BE2C (cell line): ENCODE data around the gene EPHA2.

ENCODE experiments used
- DNase-seq: peaks from one replicate; pipeline ENCODE4 v3.0.0-alpha.2; 2020
- H3K27me3 ChIP-seq: fragments of 250-450 bp; sonication (Bioruptor Pico); 2 replicates; pipeline ENCODE4 v1.5.1; 2020; ENCODE audit warnings: mild to moderate bottlenecking
- H3K36me3 ChIP-seq: fragments of 250-450 bp; sonication (Bioruptor Pico); 2 replicates; pipeline ENCODE4 v1.5.1; 2020; ENCODE audit warnings: mild to moderate bottlenecking
- H3K4me1 ChIP-seq: fragments of 250-450 bp; sonication (Bioruptor Pico); 2 replicates; pipeline ENCODE4 v1.5.1; 2020
- H3K4me3 ChIP-seq: 2 replicates; pipeline ENCODE4 v1.5.1; 2011; ENCODE audit warnings: low read depth, low read length
- H3K9me3 ChIP-seq: fragments of 250-450 bp; sonication (Bioruptor Pico); 2 replicates; pipeline ENCODE4 v1.5.1; 2020
- TF ChIP-seq, protein P1 (sequence below): IDR thresholded peaks from 2 replicates; pipeline ENCODE4 v1.5.1; 2012; ENCODE audit warnings: mild to moderate bottlenecking, low read depth, low read length

The EPHA2 gene

GRCh38 chr1:16174886-16175598 is 19.2 kb upstream of the EPHA2 start:
- TF ChIP-seq, protein P1, sequence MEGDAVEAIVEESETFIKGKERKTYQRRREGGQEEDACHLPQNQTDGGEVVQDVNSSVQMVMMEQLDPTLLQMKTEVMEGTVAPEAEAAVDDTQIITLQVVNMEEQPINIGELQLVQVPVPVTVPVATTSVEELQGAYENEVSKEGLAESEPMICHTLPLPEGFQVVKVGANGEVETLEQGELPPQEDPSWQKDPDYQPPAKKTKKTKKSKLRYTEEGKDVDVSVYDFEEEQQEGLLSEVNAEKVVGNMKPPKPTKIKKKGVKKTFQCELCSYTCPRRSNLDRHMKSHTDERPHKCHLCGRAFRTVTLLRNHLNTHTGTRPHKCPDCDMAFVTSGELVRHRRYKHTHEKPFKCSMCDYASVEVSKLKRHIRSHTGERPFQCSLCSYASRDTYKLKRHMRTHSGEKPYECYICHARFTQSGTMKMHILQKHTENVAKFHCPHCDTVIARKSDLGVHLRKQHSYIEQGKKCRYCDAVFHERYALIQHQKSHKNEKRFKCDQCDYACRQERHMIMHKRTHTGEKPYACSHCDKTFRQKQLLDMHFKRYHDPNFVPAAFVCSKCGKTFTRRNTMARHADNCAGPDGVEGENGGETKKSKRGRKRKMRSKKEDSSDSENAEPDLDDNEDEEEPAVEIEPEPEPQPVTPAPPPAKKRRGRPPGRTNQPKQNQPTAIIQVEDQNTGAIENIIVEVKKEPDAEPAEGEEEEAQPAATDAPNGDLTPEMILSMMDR: no peak
- DNase-seq: no peak

DNA sequence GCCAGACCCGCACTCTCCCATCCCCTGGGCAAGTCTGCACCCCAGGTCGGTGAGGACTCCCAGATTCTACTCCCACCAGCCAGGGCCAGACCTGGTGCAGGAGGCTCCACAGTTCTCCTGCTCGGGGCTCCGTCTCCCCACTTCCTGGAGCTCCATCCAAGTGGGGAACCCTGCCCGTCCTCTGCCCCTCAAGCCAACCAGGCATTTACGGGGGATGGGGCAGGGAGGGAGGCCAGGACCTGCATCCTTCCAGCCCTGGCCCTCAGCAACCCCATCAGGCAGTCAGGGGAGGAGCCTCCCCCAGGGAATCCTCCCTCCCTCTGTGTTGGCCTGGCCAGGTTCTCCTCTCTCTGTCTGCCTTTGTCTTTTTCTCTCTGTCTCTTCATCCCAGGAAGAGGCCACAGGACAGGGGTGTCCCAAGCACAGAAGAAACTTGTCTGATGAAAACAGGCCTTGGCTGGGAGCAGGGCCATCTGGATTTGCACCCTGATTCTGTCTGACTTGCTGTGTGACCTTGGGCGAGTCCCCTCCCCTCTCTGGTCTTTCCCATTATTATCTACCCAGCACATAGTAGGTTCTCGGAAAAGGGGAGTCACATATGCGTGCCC is 18.5 kb upstream of the EPHA2 start:
- H3K27me3 ChIP-seq: no peaks in the 10 kb centered on the region
- H3K9me3 ChIP-seq: no peaks in the 10 kb centered on the region
- no peaks in the 10 kb centered on the region for H3K36me3 ChIP-seq
- TF ChIP-seq, protein P1: no peak
- no peak overlapping the region for H3K4me3 ChIP-seq
- H3K4me1 ChIP-seq: peaks cover 16% of the 10 kb centered on the region
- DNase-seq: no peak

More at GRCh38 chr1:16174886-16175598, 19.2 kb upstream of the EPHA2 start:
- Histone ChIP-seq H3K27me3 (no peaks in the 10 kb centered on the region), H3K4me1 (peaks cover 16% of the 10 kb centered on the region), H3K4me3 (no peak overlapping the region), H3K9me3 (no peaks in the 10 kb centered on the region), H3K36me3 (no peaks in the 10 kb centered on the region)

DNA sequence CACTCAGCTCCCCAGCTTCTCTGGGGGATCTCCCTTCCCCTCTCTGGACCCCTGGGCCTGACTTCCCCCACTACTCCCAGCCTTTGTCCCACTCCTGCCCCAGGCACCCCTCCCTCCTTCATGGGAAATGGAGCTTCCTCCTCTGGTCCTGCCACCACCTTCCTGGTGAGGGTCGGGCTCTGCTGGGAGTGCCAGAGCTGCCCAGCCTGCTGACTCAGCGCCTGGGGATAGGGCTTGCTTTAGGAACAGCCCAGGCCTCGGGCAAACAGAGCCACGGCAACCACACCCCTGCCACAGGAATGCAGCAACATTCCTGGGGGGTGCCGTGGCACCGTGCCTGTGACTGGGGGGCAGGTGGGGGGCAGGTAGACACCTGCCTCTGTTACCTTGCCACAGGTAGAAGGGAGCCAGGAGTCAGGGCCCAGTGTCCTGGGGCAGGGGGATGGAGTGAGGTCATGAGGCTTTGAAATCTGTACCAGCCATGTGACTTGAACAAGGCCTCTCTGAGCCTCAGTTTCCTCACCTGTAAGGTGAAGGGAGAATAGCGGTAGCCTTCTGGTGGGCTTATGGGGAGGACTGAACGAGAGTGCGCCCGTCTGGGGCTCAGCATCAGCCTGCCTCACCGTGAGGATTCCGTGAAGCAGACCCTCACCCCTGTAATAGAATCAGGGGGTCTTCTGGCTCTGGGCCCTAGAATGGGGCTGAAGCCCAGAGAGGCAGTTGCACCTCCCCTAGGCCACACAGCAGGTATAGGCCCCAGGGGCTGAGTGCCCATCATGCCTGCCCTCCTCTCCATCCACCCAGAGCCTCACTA is 17.8 kb upstream of the EPHA2 start:
- H3K27me3 ChIP-seq: no peaks in the 10 kb centered on the region
- DNase-seq: peak; percentile 40
- H3K4me3 ChIP-seq: no peak overlapping the region
- H3K4me1 ChIP-seq: peaks cover 16% of the 10 kb centered on the region
- no peaks in the 10 kb centered on the region for H3K9me3 ChIP-seq
- no peaks in the 10 kb centered on the region for H3K36me3 ChIP-seq
- TF ChIP-seq, protein P1: no peak

- Histone ChIP-seq H3K9me3 (no peaks in the 10 kb centered on the region), H3K36me3 (no peaks in the 10 kb centered on the region), H3K4me1 (peaks cover 16% of the 10 kb centered on the region), H3K4me3 (no peak overlapping the region), H3K27me3 (no peaks in the 10 kb centered on the region)
- TF ChIP-seq, protein P1: no peak
- no peak for DNase-seq
Measured at GRCh38 chr1:16172964-16173446, 17.1 kb upstream of the EPHA2 start.

- H3K36me3 ChIP-seq: no peaks in the 10 kb centered on the region
- H3K27me3 ChIP-seq: no peaks in the 10 kb centered on the region
- DNase-seq: no peak
- H3K4me3 ChIP-seq: no peak overlapping the region
- TF ChIP-seq, protein P1: no peak
- H3K4me1 ChIP-seq: peaks cover 16% of the 10 kb centered on the region
- no peaks in the 10 kb centered on the region for H3K9me3 ChIP-seq
Measured at GRCh38 chr1:16172218-16172830, 16.5 kb upstream of the EPHA2 start.
